HG03159 (cell line): ENCODE results near the gene CEP350.

ENCODE experiments used
- ATAC-seq: cut with Tn5 transposase; IDR thresholded peaks from one replicate; pipeline ENCODE4 v1.9.1; 2021; ENCODE audit warnings: mild to moderate bottlenecking, moderate library complexity; ENCODE audit not compliant: unreplicated experiment

Gene CEP350

GRCh38 chr1:180046674-180047073, 92.1 kb downstream of the CEP350 start:
- no peak for ATAC-seq

GRCh38 chr1:180053594-180054567, 99.3 kb downstream of the CEP350 start:
- ATAC-seq: no peak

GRCh38 chr1:180057883-180058396, 103.3 kb downstream of the CEP350 start:
- no peak for ATAC-seq

GRCh38 chr1:180061019-180061418, 106.4 kb downstream of the CEP350 start:
- ATAC-seq: no peak

GRCh38 chr1:180062452-180062971, 107.9 kb downstream of the CEP350 start:
- ATAC-seq: no peak

GRCh38 chr1:180065408-180065807, 110.8 kb downstream of the CEP350 start:
- no peak for ATAC-seq

- ATAC-seq: no peak
These were observed 111.5 kb downstream of the CEP350 start for GRCh38 chr1:180066150-180066549.

- no peak for ATAC-seq
These were observed 115.7 kb downstream of the CEP350 start for GRCh38 chr1:180070286-180070685.

- ATAC-seq: no peak
These were observed 117.1 kb downstream of the CEP350 start for GRCh38 chr1:180071759-180072158.

GRCh38 chr1:180080439-180080838, 125.8 kb downstream of the CEP350 start:
- no peak for ATAC-seq

GRCh38 chr1:180081474-180081873, 126.9 kb downstream of the CEP350 start:
- no peak for ATAC-seq

- no peak for ATAC-seq
These were observed 128.6 kb downstream of the CEP350 start for GRCh38 chr1:180083164-180083563.

- ATAC-seq: no peak
These were observed 130.3 kb downstream of the CEP350 start for GRCh38 chr1:180084867-180085266.

- ATAC-seq: no peak
These were observed 130.7 kb downstream of the CEP350 start for GRCh38 chr1:180085331-180085730.

GRCh38 chr1:180092931-180093650, 138.5 kb downstream of the CEP350 start:
- ATAC-seq: no peak

GRCh38 chr1:180094705-180095295, 140.2 kb downstream of the CEP350 start:
- ATAC-seq: no peak

- no peak for ATAC-seq
These were observed 142.1 kb downstream of the CEP350 start for GRCh38 chr1:180096584-180097325.

- no peak for ATAC-seq
These were observed 142.7 kb downstream of the CEP350 start for GRCh38 chr1:180097326-180097605.

GRCh38 chr1:180101411-180101810, 146.8 kb downstream of the CEP350 start:
- no peak for ATAC-seq

GRCh38 chr1:180103819-180104218, 149.2 kb downstream of the CEP350 start:
- ATAC-seq: no peak

GRCh38 chr1:180112091-180112490, 157.5 kb downstream of the CEP350 start:
- ATAC-seq: no peak
